Thoracic aorta (tissue), 2 donors: ENCODE data around the gene REEP3. TPM values are rescaled to one million over a fixed set of nuclear protein-coding genes. Genes with fewer than 3 reads are reported as not detected.

Experiments
- ATAC-seq: fragments of 150-250 bp; one replicate; pipeline ENCODE4 v1.8.0; 2017; ENCODE audit warnings: low read depth; ENCODE audit not compliant: insufficient number of reproducible peaks, low FRiP score
- DNase-seq: peaks from one replicate; pipeline ENCODE4 v3.0.0-alpha.2; 2020; ENCODE audit warnings: low spot score
- H3K27ac ChIP-seq, 2 donors: fragments of 200-600 bp; sonication (generic); 1 replicate in 1 of 2; 2 replicates in 1 of 2; pipeline ENCODE4 v1.5.1; 2016; ENCODE audit warnings: mild to moderate bottlenecking in 2 of 2, moderate library complexity in 2 of 2
- H3K27me3 ChIP-seq: fragments of 200-600 bp; sonication (generic); replicated peaks from 2 replicates; pipeline ENCODE4 v1.6.0; 2016; ENCODE audit warnings: mild to moderate bottlenecking; ENCODE audit not compliant: insufficient read depth
- H3K36me3 ChIP-seq: fragments of 200-600 bp; sonication (generic); one replicate; pipeline ENCODE4 v1.5.1; 2016
- H3K4me1 ChIP-seq, 2 donors: fragments of 200-600 bp; sonication (generic); 1 replicate in 1 of 2; 2 replicates in 1 of 2; pipeline versions ENCODE4 v1.5.1 to v1.6.0; 2016; ENCODE audit warnings: low read depth in 2 of 2, mild to moderate bottlenecking in 1 of 2; ENCODE audit not compliant: control insufficient read depth in 1 of 2
- H3K4me3 ChIP-seq: fragments of 200-600 bp; sonication (generic); 2 replicates; pipeline ENCODE4 v1.5.1; 2016; ENCODE audit warnings: mild to moderate bottlenecking
- H3K9me3 ChIP-seq: fragments of 200-600 bp; sonication (generic); 2 replicates; pipeline ENCODE4 v1.5.1; 2016
- total RNA-seq, 2 donors: library from RNA; depleted of rRNA; stranded (reverse); fragments of >200 nt; gene quantifications; one replicate each; pipeline versions ENCODE4 v1.1.0 to v1.2.3, GENCODE V29; 2016
- TF ChIP-seq, protein P1 (sequence below): fragments of 200-600 bp; sonication (generic); IDR thresholded peaks from one replicate; pipeline ENCODE4 v1.5.1; 2019; ENCODE audit warnings: antibody characterized with exemption

REEP3 gene
- total RNA-seq, 2 donors from 2014 or later: 75.0 to 91.6 TPM

DNA sequence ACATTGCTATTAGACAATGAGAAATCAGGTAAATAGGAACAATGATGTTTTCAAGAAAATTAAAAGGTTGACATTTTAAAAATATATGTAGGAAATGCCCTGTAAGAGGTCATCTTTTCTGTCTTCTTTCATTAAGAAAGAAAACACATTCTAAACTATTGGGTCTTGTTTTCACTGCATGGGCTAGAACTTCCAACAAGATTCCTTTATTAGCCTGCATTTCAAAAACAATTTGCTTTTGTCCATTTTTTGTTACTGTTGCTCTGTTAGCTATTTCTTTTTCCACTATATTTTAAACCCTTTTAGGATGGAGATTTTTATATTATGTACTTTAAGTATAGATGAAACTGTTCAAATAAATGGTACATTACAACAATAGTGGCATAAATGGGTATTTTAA lies 9.2 kb downstream of the REEP3 start:
- H3K4me3 ChIP-seq: no peak overlapping the region
- TF ChIP-seq, protein P1, sequence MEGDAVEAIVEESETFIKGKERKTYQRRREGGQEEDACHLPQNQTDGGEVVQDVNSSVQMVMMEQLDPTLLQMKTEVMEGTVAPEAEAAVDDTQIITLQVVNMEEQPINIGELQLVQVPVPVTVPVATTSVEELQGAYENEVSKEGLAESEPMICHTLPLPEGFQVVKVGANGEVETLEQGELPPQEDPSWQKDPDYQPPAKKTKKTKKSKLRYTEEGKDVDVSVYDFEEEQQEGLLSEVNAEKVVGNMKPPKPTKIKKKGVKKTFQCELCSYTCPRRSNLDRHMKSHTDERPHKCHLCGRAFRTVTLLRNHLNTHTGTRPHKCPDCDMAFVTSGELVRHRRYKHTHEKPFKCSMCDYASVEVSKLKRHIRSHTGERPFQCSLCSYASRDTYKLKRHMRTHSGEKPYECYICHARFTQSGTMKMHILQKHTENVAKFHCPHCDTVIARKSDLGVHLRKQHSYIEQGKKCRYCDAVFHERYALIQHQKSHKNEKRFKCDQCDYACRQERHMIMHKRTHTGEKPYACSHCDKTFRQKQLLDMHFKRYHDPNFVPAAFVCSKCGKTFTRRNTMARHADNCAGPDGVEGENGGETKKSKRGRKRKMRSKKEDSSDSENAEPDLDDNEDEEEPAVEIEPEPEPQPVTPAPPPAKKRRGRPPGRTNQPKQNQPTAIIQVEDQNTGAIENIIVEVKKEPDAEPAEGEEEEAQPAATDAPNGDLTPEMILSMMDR: no peak
- no peaks in the 10 kb centered on the region for H3K27me3 ChIP-seq
- H3K27ac ChIP-seq: no peak overlapping the region
- ATAC-seq: no peak
- H3K36me3 ChIP-seq: no peaks in the 10 kb centered on the region
- no peak for DNase-seq
- H3K9me3 ChIP-seq: no peaks in the 10 kb centered on the region
- peaks cover 4 to 12% of the 10 kb centered on the region in 2 donors for H3K4me1 ChIP-seq

- TF ChIP-seq, protein P1: no peak
- H3K9me3 ChIP-seq: no peaks in the 10 kb centered on the region
- H3K27ac ChIP-seq: no peak overlapping the region
- no peaks in the 10 kb centered on the region for H3K36me3 ChIP-seq
- H3K4me3 ChIP-seq: no peak overlapping the region
- H3K27me3 ChIP-seq: no peaks in the 10 kb centered on the region
- DNase-seq (no peak), ATAC-seq (no peak)
- H3K4me1 ChIP-seq: peaks cover 0 to 4% of the 10 kb centered on the region in 2 donors
These were observed 13.5 kb downstream of the REEP3 start for GRCh38 chr10:63534723-63535122.

- TF ChIP-seq, protein P1: no peak
- H3K9me3 ChIP-seq: no peaks in the 10 kb centered on the region
- peaks cover 9% of the 10 kb centered on the region in 2 donors for H3K4me1 ChIP-seq
- no peaks in the 10 kb centered on the region for H3K27me3 ChIP-seq
- H3K27ac ChIP-seq: no peak overlapping the region
- ATAC-seq (no peak), DNase-seq (no peak)
- no peak overlapping the region for H3K4me3 ChIP-seq
- H3K36me3 ChIP-seq: no peaks in the 10 kb centered on the region
These were observed 15.5 kb downstream of the REEP3 start for GRCh38 chr10:63536698-63537097.

DNA sequence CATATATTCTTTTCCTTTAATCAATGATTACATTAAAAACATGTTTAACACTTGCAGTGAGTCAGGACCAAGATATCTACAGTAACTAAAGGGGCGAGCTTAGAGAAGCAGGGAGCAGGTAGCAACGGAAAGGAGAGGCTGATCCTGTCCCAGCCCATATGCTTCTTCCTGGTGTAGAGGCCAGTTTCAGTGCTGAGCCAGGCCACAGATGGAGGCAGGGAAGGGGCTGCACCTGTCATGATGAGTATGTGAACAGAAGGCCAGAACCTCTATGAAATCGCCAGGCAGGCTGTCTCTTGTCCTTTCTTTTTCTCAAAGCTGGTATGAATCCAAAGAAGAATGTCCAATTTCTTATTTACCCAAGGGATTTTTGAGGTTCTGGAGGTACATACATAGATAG lies 16.3 kb downstream of the REEP3 start:
- DNase-seq: no peak

DNA sequence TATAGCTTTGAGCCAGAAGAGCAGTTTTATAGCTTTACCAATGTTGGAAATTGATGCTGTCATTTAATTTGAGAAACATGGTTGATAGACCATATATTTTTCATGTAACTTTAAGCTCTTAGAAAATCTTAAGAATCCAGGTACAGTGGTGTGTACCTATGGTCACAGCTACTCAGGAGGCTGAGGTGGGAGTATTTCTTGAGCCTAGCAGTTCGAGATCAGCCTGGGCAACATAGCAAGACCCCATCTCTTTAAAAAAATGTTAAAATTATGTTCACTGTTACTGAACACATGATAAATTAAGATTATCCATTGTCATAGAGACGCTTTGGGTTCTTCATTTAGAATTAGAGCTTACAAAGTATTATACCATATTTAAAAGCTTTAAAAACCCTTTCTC lies 18.2 kb downstream of the REEP3 start:
- Histone ChIP-seq H3K9me3 (no peaks in the 10 kb centered on the region), H3K27ac (no peak overlapping the region), H3K27me3 (no peaks in the 10 kb centered on the region), H3K36me3 (no peaks in the 10 kb centered on the region), H3K4me3 (no peak overlapping the region), H3K4me1 (peaks cover 12 to 18% of the 10 kb centered on the region in 2 donors)
- TF ChIP-seq, protein P1: no peak
- DNase-seq (no peak), ATAC-seq (no peak)

More for the DNA sequence above, 16.3 kb downstream of the REEP3 start:
- H3K9me3 ChIP-seq: no peaks in the 10 kb centered on the region
- no peaks in the 10 kb centered on the region for H3K36me3 ChIP-seq
- H3K27ac ChIP-seq: no peak overlapping the region
- H3K4me3 ChIP-seq: no peak overlapping the region
- ATAC-seq: no peak
- peaks cover 9 to 11% of the 10 kb centered on the region in 2 donors for H3K4me1 ChIP-seq
- H3K27me3 ChIP-seq: no peaks in the 10 kb centered on the region
- TF ChIP-seq, protein P1: no peak
